A673 (cell line): ENCODE measurements around the gene UPK3BL2.
"Not testable (repeated sequence)": the region's sequence is repeated elsewhere in the genome, so short reads cannot be mapped to it uniquely, and the experiment has no call there.

Experiments used
- EZH2 ChIP-seq: fragments of 200-600 bp; sonication (generic); IDR thresholded peaks from 2 replicates; pipeline ENCODE4 v1.6.1; 2017; ENCODE audit warnings: borderline replicate concordance, low read depth, mild to moderate bottlenecking, mixed read lengths, antibody characterized with exemption, low read length; ENCODE audit not compliant: poor library complexity, severe bottlenecking
- TF ChIP-seq, protein P1 (sequence below): fragments of 300-800, 200-600 bp; sonication (generic); conservative IDR thresholded peaks from 2 replicates; pipeline ENCODE4 v1.5.1; 2017; ENCODE audit warnings: low read depth, mild to moderate bottlenecking, antibody characterized with exemption, low read length, moderate library complexity, mixed read lengths

DNA sequence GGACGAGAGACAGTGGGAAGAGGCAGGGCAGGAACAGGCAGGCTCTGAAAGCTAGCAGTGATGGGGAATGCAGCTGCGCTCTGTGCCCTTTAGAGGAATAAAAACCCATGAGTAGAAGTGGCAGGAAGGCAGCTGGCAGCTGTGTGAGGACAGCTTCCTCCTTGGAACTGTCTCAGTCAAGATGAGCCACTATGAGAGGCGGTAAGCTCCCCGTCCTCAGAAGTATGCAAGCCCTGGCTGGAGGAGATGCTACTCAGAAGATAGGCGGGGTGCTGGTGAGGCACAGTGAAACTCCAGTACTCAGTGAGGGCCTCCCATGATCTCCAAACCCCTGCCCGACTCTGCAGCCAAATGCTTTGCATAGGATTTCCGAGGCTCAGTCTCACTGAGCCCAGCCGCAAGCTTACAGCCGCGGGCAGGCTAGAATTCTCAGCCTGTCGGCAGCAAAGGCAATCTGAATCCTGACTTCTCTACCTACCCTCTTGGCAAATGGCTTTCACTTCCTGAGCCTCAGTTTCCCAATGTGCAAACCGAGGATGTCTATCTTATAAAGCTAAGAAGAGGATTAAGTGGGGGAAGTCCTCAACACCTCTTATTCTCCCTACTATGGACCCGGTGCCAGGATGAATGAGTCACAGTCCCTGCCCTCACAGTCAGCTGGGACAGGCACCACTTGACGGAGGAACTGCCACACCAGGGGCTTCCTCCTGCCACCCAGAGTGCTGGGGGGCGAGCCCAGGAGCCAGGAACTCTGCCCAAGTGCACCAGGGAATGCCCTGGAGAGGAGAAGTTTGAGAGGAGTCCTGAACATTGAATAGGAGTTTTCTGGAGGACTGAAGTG is 28.4 kb downstream of the UPK3BL2 start:
- TF ChIP-seq, protein P1, sequence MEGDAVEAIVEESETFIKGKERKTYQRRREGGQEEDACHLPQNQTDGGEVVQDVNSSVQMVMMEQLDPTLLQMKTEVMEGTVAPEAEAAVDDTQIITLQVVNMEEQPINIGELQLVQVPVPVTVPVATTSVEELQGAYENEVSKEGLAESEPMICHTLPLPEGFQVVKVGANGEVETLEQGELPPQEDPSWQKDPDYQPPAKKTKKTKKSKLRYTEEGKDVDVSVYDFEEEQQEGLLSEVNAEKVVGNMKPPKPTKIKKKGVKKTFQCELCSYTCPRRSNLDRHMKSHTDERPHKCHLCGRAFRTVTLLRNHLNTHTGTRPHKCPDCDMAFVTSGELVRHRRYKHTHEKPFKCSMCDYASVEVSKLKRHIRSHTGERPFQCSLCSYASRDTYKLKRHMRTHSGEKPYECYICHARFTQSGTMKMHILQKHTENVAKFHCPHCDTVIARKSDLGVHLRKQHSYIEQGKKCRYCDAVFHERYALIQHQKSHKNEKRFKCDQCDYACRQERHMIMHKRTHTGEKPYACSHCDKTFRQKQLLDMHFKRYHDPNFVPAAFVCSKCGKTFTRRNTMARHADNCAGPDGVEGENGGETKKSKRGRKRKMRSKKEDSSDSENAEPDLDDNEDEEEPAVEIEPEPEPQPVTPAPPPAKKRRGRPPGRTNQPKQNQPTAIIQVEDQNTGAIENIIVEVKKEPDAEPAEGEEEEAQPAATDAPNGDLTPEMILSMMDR: not testable (repeated sequence)
- not testable (repeated sequence) for TF ChIP-seq EZH2
